ENCODE data around the gene RSBN1.

Gene RSBN1

GRCh38 chr1:113856401-113856790, 44.1 kb upstream of the RSBN1 start:
- TF ChIP-seq CTCF (IDR thresholded peaks at IDR 0.05): no peak

- no peak for TF ChIP-seq CTCF (IDR thresholded peaks at IDR 0.05)
Measured at GRCh38 chr1:113855630-113856400, 43.5 kb upstream of the RSBN1 start.

GRCh38 chr1:113854234-113854633, 42.0 kb upstream of the RSBN1 start:
- no peak for TF ChIP-seq CTCF (IDR thresholded peaks at IDR 0.05)

- TF ChIP-seq CTCF (IDR thresholded peaks at IDR 0.05): no peak
Measured at GRCh38 chr1:113850127-113850796, 38.0 kb upstream of the RSBN1 start.

- TF ChIP-seq CTCF (IDR thresholded peaks at IDR 0.05): no peak
Measured at GRCh38 chr1:113849072-113849471, 36.8 kb upstream of the RSBN1 start.

GRCh38 chr1:113846391-113847035, 34.2 kb upstream of the RSBN1 start:
- TF ChIP-seq CTCF (IDR thresholded peaks at IDR 0.05): no peak

GRCh38 chr1:113836534-113836933, 24.3 kb upstream of the RSBN1 start:
- no peak for TF ChIP-seq CTCF (IDR thresholded peaks at IDR 0.05)

Measured in LNCAP (cell line).